ENCODE data around the gene CACNA2D3.

CACNA2D3 gene

DNA sequence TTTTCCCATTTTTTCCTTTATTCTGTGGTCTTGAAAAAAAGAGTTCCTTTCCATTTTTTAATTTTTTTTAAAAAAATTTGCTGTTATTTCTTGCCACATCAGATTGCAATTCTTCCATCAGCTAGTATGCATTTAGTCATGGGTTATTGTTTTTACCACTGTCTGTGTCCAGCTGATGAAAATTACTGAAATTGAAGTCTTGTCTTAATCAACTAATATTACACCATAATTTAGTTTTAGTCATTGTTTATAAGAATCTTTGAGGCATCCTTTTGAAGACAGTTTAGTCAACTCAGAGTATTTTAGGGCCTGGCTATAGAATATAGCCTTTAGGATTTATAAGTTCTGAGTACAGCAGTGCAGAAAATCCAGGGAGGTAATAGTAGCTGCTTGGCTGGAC is 633.4 kb downstream of the CACNA2D3 start:
- DNase-seq: no peak

DNA sequence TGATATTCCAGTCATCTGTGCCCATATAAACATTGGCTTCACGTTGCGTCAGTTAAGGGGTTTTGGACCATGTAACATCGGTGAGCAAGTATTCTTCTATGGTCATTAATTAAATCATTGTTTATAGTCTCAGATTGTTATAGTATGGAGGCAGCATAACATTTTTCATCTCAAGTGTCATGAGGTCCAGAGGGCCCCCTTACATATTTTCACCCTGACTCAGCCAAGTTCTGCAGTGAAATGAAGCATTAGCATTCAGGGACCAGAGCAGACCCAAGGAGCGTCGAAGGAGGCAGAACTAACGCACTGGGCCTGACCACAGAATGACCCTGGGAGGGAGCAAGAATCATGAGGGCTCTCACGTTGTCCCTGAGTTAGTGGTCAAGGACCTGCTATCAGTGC is 634.0 kb downstream of the CACNA2D3 start:
- DNase-seq: no peak

DNA sequence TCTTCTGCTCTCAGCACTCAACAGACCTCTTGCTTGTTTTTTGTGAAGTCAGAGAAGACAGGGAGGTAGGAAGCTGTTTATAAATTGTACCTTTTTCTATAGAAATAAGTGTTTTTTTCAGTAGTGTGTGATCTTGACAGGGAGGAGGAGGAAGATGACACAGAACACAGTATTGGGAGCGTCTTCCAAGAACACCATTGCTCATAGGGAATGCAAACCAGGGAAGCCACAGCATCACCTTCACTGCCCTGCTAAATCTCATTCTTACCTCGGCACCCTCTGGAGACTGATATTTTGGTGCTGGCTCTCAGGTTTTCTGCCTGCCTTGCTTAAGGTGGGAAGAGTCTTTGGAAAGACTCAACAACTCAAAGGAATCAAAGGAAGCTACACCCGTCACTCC is 636.1 kb downstream of the CACNA2D3 start:
- no peak for DNase-seq

DNA sequence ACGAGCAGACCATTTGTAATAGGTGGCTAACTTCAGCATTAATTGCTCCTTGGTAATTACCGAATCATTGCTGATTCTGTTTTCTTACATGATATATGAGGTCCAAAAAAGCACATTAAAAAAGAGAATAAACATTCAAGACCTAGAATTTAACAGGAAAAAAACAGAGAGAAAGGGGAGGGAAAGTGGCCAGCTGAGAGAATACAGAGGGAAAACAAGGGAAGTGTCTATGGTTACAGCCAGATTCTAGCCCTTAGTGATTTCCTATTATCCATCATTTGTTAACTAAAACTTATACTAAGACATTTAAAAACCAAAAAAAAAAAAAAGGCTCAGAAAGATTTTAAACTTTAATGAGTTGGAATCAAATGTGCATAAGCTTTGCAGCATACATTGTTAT is 636.8 kb downstream of the CACNA2D3 start:
- DNase-seq: no peak

DNA sequence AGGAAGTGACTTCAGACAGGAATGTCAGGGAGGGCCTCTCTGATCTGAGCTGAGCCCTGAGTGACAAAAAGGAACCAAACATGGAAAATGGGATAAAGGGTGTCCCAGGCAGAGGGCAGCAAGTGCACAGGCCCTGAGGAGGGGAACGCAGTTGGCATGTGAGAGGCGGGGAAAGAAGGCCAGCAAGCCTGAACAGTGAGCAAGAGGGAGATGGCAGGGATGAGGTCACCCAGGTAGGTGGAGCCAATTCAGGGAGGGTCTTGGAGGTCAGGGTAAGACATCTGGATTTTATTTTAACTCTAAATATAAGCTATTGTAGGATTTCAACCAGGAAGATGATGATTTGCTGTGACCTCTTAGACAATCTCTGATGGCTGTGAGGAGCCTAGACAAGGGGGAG is 637.8 kb downstream of the CACNA2D3 start:
- DNase-seq: no peak

DNA sequence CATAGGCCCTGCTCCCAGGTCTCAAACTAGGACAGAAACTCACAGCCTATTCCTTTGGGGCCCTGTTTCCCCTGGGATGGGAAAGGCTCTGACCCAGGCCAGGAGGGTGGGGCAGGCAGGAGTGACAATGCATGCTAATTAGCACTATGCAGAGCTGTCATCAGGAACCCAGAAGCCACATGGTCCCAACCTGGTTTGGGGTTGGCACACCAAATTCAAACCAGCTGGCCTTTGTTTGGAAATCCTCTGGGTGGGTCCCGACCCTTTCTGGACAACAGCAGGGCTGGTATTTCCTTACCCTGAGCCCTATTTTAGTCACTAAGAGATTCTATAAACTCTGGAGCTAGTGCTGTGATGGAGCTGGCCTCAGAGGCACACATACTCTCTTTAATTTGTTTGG is 639.3 kb downstream of the CACNA2D3 start:
- DNase-seq: no peak

DNA sequence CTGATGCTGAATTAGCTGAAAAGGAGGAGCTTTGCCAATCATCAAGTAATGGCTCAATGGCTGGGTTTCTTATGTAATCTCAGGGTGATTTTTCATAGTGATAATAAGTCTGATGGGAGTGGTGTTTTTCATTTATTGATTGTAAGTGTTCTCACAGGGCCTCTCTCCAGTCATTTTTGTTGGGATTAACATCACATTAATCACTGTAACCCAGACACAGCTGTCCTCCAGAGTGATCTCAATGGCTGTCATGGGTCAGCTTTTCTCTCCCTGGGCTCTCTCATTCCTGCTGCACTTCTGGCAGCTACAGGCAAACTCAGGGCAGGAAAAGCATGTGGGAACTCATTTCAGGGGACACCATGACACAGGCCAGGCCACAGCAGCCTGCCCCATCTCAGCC is 642.6 kb downstream of the CACNA2D3 start:
- DNase-seq: no peak

DNA sequence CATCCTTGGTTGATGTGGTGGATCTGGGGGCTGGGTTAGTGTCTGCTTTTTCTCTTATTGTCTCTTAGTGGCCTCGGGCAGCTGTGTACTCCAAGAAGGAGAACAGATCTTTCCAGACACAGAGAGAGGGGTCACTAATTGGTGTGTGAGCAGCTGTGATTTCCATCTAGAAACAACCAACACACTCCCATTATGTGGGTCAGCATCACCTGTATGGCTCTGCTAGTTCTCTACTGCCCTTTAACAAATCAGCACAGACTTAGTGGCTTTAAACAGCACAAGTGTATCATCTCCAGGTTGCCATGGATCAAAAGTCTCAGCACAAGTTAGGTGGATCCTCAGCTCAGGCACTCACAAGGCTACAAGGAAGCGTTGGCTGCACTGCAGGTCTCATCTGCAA is 648.7 kb downstream of the CACNA2D3 start:
- no peak for DNase-seq

DNA sequence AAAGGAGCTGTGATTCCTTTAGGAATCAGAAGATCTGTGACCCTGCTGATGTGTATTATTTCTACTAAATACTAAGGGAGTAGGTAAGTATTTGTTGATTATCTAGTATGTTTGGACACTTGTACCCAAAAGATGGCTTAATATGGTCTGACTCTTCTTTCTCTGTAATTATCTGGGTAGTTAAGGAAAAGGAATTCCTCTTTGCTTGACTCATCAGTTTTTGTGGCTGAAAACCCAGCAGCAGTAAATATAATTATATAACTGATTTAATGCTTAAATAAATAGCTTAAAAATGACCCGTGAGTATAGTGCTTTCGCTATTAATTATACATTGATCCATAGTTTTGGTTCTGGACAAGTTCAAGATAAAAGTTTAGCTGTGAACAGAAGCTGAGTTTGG is 649.7 kb downstream of the CACNA2D3 start:
- no peak for DNase-seq

DNA sequence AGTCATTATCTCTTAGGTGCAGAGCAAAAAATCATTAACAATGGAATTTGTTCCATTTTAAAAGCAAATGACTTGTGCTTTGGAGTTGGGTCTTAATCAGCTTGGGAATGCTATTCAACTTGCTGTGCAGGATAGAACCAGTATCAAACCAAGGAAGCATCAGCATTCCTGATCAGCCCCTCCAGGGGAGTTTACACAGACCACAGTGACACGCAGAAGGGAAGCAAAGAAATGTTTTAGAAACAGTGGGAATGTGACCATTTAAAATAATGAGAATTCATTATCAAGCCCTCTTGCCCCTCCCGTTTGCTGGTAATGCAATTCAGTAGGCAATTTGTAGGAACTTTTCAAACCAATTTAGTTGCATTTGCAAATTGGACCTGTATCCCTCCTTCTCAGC is 650.4 kb downstream of the CACNA2D3 start:
- no peak for DNase-seq

DNA sequence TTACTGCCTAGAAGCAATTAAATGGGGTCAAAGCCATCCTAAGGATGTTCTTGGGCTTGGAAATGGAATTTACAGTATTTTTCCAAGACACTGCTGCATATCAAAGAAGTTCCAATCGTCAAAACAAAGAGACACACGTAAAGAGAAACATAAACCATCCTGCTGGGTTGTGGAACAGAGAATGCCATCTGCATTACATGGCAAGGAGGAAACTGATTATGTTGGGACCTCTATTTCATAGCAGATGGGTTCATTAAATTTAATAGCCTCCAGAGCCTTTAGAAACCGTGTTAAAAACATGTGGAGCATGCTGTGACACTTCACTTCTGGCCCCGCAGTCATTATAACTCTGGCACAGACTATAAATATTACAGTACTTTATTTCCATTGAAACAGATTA is 650.9 kb downstream of the CACNA2D3 start:
- DNase-seq: no peak

DNA sequence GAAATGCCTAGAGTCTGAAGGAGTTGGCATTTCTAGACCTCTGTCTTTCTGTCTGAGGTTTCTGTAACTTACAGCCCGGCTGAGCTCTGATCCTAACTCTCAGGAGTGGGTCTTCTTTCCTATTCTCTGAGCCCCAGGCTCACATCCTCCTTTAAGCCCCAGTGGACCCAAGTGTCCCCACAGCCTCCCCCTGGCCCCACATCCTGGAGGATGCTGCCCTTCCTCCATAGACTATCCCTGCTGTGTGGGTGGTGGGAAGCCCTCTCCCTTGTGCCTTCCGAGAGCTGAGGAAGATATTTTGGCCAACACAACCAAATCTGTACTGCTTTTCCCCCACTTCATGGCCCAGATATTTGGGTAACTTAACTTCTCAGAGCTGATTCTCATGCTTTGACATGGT is 654.2 kb downstream of the CACNA2D3 start:
- no peak for DNase-seq

DNA sequence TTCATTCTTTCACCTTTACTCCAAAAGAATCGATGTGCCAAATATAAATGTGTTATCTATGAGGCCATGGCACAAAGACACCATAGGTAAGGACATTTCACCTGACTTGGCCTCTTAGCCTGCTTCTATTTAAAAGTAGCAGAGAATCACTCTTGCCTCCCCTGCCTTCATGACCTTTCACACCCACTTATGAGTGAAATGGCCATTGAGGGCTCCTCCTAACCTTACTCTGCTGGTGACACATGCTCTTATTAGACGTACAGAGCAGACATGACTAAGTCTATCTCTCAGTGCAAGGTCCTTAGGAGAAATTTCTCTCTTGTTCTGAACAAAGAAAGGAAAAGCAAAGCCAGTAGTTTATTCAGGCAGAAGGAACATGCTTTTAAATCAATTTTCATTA is 654.8 kb downstream of the CACNA2D3 start:
- DNase-seq: no peak

DNA sequence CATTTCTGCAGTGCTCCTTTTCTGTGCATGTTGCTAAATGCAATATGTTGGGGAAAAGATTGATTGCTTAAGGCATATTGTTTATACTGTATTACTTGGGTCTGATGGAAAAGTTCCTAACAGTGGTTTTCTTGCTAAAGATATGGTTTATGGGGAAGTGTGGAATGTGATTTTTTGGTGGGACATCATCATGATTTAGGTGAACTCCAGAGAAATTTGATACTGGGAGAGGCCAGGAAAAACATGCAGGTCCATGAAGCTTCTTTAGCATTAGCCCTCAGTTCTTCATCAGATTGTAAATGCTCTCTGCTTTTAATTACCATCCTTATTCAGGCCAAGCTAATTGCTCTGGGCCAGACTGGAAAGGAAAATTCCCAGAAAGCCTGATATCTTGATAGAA is 658.0 kb downstream of the CACNA2D3 start:
- no peak for DNase-seq

DNA sequence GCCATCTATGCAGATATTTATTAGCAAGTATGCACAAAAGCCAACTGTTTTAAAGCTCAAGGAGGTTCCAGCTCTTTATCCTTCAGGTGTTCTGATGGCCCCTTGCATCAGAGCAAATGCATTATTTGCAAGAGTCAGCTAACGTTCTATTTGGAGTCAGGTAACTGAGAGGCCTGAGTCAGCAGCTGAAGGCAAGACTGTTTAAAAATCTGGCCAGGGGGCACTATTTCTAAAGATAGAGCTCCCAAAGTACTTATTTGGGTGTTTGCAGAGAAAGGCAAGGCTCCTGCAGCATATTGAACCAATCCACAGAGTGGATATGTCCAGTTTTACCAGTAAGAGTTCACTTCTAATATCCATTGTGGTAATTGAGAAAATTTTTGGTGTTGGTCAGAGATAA is 659.4 kb downstream of the CACNA2D3 start:
- DNase-seq: no peak

DNA sequence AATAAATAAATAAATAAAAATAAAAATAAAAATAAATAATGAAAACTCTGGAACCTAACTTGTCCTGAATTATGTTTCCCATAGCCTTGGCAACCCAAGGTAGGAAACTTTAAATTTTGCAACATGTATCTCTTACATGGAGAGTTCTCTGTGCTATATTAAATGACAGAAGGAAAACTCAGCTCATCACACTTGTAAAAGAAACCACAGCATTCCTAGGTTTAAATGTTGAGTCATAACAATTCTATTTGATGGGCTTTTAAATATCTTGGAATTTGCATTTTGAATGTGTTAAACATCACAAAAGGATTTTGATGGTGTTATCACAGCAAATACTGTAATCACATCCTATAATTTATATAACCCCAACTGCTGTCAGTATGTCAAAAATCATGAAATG is 661.3 kb downstream of the CACNA2D3 start:
- no peak for DNase-seq

DNA sequence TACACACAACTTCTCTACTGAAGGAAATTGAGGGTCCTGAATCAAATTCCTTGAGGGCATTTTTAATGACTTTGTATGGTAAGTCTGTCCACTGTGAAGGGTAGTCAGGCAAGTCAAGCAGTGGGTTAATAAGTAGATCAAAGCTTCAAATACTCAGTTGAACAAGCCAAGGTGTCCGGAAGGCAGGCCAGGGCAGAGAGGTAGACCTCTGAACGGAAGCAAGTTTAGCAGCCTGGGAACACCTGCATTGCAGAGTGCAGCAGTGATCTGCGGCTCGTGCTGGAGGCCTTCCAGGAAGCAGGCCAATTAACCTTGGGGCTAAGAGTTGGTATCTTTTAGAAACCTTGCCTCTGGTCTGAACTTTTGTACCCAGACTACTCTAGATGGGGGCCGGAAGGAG is 661.7 kb downstream of the CACNA2D3 start:
- no peak for DNase-seq

DNA sequence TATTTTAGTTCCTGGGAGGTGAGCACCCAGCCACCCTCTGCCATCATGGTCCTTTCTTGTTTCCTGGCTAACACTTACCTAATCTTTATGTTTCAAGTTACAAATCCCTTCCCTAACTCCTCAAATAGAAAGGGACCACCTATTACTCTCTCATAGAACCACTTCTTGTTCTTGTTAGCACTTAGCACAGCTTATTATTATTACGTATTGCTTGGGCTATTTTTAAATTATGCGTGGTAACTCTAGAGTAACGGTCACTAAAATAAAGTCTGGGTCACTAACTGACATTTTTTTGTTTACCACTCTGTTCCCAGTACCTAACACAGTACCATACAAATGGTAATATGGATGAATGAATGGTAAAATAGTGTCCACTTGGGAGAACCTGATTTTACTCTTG is 663.6 kb downstream of the CACNA2D3 start:
- DNase-seq: no peak

DNA sequence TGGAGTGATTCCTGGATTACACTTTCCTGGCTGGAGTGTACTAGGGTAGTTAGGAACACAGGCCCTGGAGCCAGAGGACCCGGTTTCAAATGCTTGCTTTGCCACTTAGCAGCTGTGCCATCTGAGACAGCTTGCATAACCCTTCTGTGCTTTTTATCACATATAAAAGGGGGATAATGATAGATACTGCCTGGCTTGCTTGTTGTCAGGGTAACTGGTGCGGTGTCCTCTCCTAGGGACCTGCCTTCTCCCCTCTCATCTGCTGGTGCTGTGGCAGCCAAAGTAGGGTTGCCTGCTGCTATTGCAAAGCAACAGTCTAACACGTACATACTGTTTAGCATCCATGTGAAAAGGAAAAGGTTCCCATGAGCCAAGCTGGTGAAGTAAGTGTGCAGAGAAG is 667.7 kb downstream of the CACNA2D3 start:
- DNase-seq: no peak

DNA sequence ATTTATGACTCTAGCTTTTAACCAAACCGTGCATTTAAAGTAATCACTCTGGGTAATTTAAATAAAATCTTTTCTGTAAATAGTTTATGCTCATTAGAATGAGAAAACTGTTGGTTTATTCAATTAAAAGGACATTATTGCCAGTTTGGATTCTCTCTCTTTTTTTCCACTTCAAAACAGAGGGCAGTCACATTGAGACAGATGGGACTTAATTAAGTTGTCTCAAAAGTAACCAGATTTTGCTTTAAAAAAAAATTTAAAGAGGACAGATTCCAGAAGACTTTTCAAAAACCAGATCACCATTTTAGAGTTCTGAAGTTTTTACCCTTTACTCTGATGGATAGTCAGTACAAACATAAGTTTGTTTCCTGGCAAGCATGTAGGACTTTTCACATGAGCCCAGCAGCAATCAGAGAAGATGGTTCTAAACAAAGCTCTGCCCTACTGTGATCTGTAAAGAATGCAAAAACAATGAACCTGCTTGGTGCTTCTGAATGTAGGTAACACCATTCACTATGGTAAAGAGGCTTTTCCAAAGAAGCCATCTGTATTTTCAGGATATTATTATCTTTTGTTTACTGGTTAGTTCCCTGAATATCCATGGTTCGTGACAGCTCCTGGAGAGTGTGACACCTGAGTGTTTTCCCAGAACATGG is 669.3 kb downstream of the CACNA2D3 start:
- no peak for DNase-seq

DNA sequence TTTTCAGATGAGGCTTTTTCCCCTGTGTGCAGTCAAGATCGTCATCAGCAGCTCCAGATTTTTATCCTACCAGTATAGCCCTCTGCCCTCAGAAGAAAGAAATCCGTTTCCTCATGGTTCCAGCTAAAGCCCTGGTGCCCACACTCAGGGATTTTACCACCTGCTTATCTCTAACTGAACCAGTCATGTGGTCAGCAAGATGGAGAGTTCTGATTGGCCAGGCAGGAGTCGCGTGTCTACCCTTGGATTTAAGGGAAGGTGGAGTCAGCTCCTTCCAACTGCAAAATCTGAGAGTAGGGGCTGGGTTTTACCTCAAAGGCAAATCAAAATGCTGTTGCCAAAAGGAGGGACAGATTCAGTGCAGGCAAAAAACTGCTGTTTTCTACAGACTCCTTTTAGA is 670.2 kb downstream of the CACNA2D3 start:
- DNase-seq: no peak

DNA sequence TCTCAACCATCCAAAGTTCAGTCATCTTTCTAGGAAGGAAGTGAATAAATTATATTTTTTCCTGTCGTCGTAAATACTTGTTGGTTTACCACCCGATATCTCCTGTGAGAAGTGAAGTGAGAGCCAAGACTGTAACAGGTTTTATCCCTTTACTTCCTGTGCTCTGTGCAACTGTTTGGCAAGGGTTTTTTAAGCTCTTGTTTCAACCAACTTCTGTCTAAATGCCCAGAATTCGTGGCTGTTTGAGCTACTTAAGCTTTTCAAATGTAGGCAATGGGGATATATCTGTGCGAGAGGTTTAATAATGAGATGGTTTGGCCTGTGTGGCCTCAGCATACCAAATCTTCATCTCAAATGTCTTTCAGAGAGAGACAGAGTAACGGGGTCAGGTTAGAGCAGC is 670.8 kb downstream of the CACNA2D3 start:
- DNase-seq: no peak

DNA sequence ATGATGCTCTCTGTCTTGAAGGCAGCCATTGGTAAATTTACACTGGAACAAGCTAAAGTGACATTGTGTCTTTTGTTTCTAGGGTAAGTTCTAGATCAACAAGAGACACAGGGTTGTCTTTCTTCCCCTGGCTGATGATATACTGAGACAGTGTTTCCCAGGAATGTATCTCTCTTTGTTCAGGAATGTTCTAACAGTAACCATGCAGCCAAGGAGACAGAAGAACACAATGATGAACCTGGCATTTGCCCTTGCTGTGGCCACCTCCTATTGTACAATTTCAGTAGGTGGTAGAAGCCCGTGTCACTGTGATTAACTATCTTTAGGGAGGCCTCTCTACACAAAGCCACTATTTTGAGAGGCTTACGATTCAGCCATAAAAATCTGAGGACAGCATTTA is 674.8 kb downstream of the CACNA2D3 start:
- no peak for DNase-seq

DNA sequence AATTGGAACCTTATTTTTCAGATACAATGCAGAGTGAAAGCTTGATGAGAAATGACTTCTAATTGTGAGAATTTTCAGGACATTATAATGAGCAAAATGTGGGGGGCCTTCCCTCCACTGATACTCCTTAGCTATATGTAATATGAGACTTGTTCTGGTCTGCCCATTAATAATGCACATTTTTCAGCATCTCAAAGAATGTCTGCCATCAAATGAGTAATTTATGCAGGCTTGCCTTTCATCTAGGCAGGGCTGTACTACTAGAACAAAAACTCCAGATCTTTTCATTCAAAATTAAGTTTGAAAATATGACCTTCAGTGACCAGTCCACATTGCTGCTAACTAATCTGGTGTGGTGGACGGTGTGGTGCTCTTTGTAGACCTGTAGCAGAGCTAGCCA is 678.1 kb downstream of the CACNA2D3 start:
- DNase-seq: no peak

DNA sequence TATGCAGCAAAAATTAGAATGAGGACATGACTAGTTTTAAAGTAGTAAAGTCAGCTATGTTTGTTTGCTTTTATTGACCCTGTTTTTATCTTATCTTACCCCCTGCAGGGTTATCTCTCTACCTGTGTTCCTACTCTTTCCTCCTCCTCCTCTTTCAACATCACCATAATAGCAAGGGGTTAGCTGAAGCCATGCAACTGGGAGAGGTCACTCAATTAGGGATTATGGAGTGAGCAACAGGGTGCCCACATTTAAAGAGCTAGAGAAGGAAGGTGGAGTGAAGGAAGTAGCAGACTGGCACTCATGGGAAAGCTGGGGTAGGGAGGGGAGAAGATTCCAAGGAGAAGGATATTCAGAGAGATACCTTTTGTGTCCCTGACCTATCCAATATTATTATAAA is 679.6 kb downstream of the CACNA2D3 start:
- DNase-seq: no peak

Data from right kidney (tissue), 1 donor.